ENCODE results near the gene FAM174C.

Gene FAM174C

GRCh38 chr19:1275260-1275975 is at the start of gene FAM174C:
TSS of gene FAM174C (plus strand) at chr19:1275530. CDS start at chr19:1275550, 20 bp downstream.
- DNase-seq = peak; percentile 95

GRCh38 chr19:1226227-1226518 is 49.2 kb upstream of the FAM174C start:
- no peak for DNase-seq

GRCh38 chr19:1226522-1227303 is 48.6 kb upstream of the FAM174C start:
- DNase-seq = no peak

- no peak for DNase-seq
Measured at GRCh38 chr19:1227304-1228054, 47.9 kb upstream of the FAM174C start.

GRCh38 chr19:1228161-1228957 is 47.0 kb upstream of the FAM174C start:
- no peak for DNase-seq

- DNase-seq = no peak
Measured at GRCh38 chr19:1229056-1229923, 46.0 kb upstream of the FAM174C start.

- no peak for DNase-seq
Measured at GRCh38 chr19:1229924-1230782, 45.2 kb upstream of the FAM174C start.

GRCh38 chr19:1230783-1231489 is 44.4 kb upstream of the FAM174C start:
- DNase-seq = no peak

- DNase-seq = no peak
Measured at GRCh38 chr19:1231729-1232637, 43.3 kb upstream of the FAM174C start.

GRCh38 chr19:1232652-1233072 is 42.7 kb upstream of the FAM174C start:
- no peak for DNase-seq

- DNase-seq = no peak
Measured at GRCh38 chr19:1233115-1233667, 42.1 kb upstream of the FAM174C start.

- DNase-seq = no peak
Measured at GRCh38 chr19:1234051-1234954, 41.0 kb upstream of the FAM174C start.

GRCh38 chr19:1234955-1235380 is 40.4 kb upstream of the FAM174C start:
- no peak for DNase-seq

- no peak for DNase-seq
Measured at GRCh38 chr19:1235625-1236538, 39.4 kb upstream of the FAM174C start.

- no peak for DNase-seq
Measured at GRCh38 chr19:1236576-1236975, 38.8 kb upstream of the FAM174C start.

- DNase-seq = no peak
Measured at GRCh38 chr19:1237027-1237659, 38.2 kb upstream of the FAM174C start.

Measured in activated naive CD4-positive, alpha-beta T cell treated with Interleukin-2 at 50 U/mL for 16 hours (primary cell).